K562 (cell line): Measurements from ENCODE around the gene NR3C2.

Experiments used
- CREB1 ChIP-seq, 2 experiments: sonication (generic) in 1 of 2; formaldehyde crosslinking in 1 of 2; IDR thresholded peaks; 2 replicates each; pipeline versions ENCODE4 v1.6.1 to v1.8.0; 2012 to 2022; ENCODE audit warnings: inconsistent platforms in 1 of 2, mild to moderate bottlenecking in 1 of 2, missing genetic modification reagents in 1 of 2, moderate library complexity in 1 of 2
- MEF2A ChIP-seq: IDR thresholded peaks from 2 replicates; pipeline ENCODE4 v1.6.1; 2011; ENCODE audit warnings: low read depth, mild to moderate bottlenecking, low read length, moderate library complexity; ENCODE audit not compliant: control insufficient read depth
- NRF1 ChIP-seq, 2 experiments: fragments of 450-650 bp; IDR thresholded peaks in 1 of 2; conservative IDR thresholded peaks in 1 of 2; 2 replicates each; pipeline ENCODE4 v1.6.1; 2014; ENCODE audit warnings: mild to moderate bottlenecking in 2 of 2
- POLR2A ChIP-seq: fragments of 450-650 bp; conservative IDR thresholded peaks from 2 replicates; pipeline ENCODE4 v1.6.1; 2016
- POLR2AphosphoS5 ChIP-seq: IDR thresholded peaks from 2 replicates; pipeline ENCODE4 v1.6.1; 2011; ENCODE audit warnings: mild to moderate bottlenecking, low read depth, low read length, moderate library complexity; ENCODE audit not compliant: control insufficient read depth, insufficient read depth
- TAF1 ChIP-seq: IDR thresholded peaks from 2 replicates; pipeline ENCODE4 v1.6.1; 2011; ENCODE audit warnings: mild to moderate bottlenecking, low read length, moderate library complexity; ENCODE audit not compliant: insufficient read depth, control insufficient read depth, severe bottlenecking; ENCODE audit errors: extremely low read depth
- ZBTB8A ChIP-seq: fragments of 450-650 bp; IDR thresholded peaks from 2 replicates; pipeline ENCODE4 v1.6.1; 2018; ENCODE audit warnings: mild to moderate bottlenecking, moderate library complexity; ENCODE audit not compliant: partially characterized antibody
- TF ChIP-seq, protein P1 (sequence below), 3 experiments: IDR thresholded peaks in 2 of 3; conservative IDR thresholded peaks in 1 of 3; 2 replicates each; pipeline ENCODE4 v1.5.1; 2011 to 2012; ENCODE audit warnings: low read length in 3 of 3, mild to moderate bottlenecking in 3 of 3, control low read depth in 2 of 3, improper control_type of control experiment in 1 of 3, inconsistent platforms in 1 of 3, low read depth in 1 of 3, mixed read lengths in 1 of 3, moderate library complexity in 1 of 3; ENCODE audit not compliant: insufficient read depth in 2 of 3

DNA sequence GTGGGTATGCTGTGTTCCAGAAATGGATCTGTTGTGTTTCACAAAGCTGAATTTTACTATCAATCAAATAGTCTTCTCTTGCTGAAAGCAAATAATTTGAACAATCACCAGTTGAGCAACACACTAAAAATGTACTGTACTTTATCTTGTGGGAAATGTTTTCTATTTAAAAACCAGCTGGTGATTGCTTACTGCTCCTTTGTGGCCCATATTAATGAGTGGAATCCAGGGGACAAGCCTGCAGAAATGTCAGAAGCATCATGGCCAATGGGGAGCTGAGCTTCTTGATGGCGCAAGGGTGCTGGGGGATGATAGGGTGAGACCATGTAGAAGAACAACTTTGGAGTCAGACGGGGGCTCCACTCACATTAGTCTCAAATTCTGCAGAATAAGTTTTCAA lies 364.2 kb downstream of the NR3C2 start:
- TF ChIP-seq, protein P1, sequence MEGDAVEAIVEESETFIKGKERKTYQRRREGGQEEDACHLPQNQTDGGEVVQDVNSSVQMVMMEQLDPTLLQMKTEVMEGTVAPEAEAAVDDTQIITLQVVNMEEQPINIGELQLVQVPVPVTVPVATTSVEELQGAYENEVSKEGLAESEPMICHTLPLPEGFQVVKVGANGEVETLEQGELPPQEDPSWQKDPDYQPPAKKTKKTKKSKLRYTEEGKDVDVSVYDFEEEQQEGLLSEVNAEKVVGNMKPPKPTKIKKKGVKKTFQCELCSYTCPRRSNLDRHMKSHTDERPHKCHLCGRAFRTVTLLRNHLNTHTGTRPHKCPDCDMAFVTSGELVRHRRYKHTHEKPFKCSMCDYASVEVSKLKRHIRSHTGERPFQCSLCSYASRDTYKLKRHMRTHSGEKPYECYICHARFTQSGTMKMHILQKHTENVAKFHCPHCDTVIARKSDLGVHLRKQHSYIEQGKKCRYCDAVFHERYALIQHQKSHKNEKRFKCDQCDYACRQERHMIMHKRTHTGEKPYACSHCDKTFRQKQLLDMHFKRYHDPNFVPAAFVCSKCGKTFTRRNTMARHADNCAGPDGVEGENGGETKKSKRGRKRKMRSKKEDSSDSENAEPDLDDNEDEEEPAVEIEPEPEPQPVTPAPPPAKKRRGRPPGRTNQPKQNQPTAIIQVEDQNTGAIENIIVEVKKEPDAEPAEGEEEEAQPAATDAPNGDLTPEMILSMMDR (IDR thresholded peaks at IDR 0.05 in 2 of 3, conservative IDR thresholded peaks at IDR 0.05 in 1 of 3; ENCODE audit: insufficient read depth in 2 of 3, low read depth in 1 of 3, low read length in 3 of 3), result no peak
- TF ChIP-seq ZBTB8A (no peak), MEF2A (no peak), POLR2AphosphoS5 (no peak), POLR2A (no peak), CREB1 (IDR thresholded peaks at IDR 0.05) (no peak), CREB1 (CRISPR knock-in tag; IDR thresholded peaks at IDR 0.05) (no peak), TAF1 (no peak), NRF1 (conservative IDR thresholded peaks at IDR 0.05 in 1 of 2, IDR thresholded peaks at IDR 0.05 in 1 of 2) (no peak)
